K562 (cell line): ENCODE data around the gene MUSTN1. TPM values are rescaled to one million over a fixed set of nuclear protein-coding genes. Genes with fewer than 3 reads are reported as not detected.

Experiments used
- BRF1 ChIP-seq: IDR thresholded peaks from 3 replicates; pipeline ENCODE4 v1.6.1; 2011; ENCODE audit warnings: borderline replicate concordance, mild to moderate bottlenecking; ENCODE audit not compliant: insufficient read length; ENCODE audit errors: extremely low read depth
- KLF1 ChIP-seq: fragments of 450-650 bp; IDR thresholded peaks from 2 replicates; pipeline ENCODE4 v1.6.1; 2016; ENCODE audit warnings: missing genetic modification characterization, missing compliant biosample characterization
- RB1 ChIP-seq: fragments of 450-650 bp; IDR thresholded peaks from 2 replicates; pipeline ENCODE4 v1.6.1; 2017; ENCODE audit warnings: low read depth, mild to moderate bottlenecking
- ZNF253 ChIP-seq: fragments of 250-450 bp; sonication (Bioruptor Pico); conservative IDR thresholded peaks from 2 replicates; pipeline ENCODE4 v1.6.1; 2021; ENCODE audit warnings: mild to moderate bottlenecking
- ZNF551 ChIP-seq: fragments of 250-450 bp; sonication (Bioruptor Pico); IDR thresholded peaks from 2 replicates; pipeline ENCODE4 v1.5.0; 2021; ENCODE audit warnings: mild to moderate bottlenecking, moderate library complexity
- polyA plus RNA-seq, 8 experiments: library from polyadenylated mRNA; depleted of rRNA in 4 of 8; stranded (reverse) in 5 of 8; unstranded in 3 of 8; fragments of >200 nt; fragmentation: Nextera tagmentation in 2 of 8; fragmentation: Illumina TruSeq in 1 of 8; extraction: Ambion mirVana in 2 of 8; extraction: Trizol in 1 of 8; gene quantifications; 2 replicates each; pipeline versions ENCODE4 v1.2.1 to v1.2.3, GENCODE V29; 2011 to 2014; ENCODE audit warnings: inconsistent platforms in 1 of 8, missing spikeins in 1 of 8
- total RNA-seq, 7 experiments: library from RNA; depleted of rRNA in 6 of 7; stranded (reverse); fragments of >200 nt in 6 of 7; fragmentation: Illumina TruSeq in 2 of 7; extraction: Trizol in 2 of 7; gene quantifications; 2 replicates each; pipeline versions ENCODE4 v1.2.1 to v1.2.3, GENCODE V29; 2011 to 2021; ENCODE audit warnings: low replicate concordance in 1 of 7
- TF ChIP-seq, protein P1 (sequence below), 2 experiments: fragments of 450-650 bp in 1 of 2; sonication (generic) in 1 of 2; formaldehyde crosslinking in 1 of 2; IDR thresholded peaks; 2 replicates each; pipeline versions ENCODE4 v1.7.1 to v1.9.0; 2016 to 2022; ENCODE audit warnings: inconsistent platforms in 1 of 2, mild to moderate bottlenecking in 1 of 2, missing genetic modification reagents in 1 of 2
- TF ChIP-seq, protein P2 (sequence below): fragments of 450-650 bp; conservative IDR thresholded peaks from 2 replicates; pipeline ENCODE4 v1.6.1; 2016; ENCODE audit warnings: missing genetic modification characterization, low read depth, mild to moderate bottlenecking, missing compliant biosample characterization, moderate library complexity
- TF ChIP-seq, protein P3 (sequence below): fragments of 250-450 bp; sonication (Bioruptor Pico); IDR thresholded peaks from 2 replicates; pipeline ENCODE4 v1.8.0; 2021; ENCODE audit warnings: moderate library complexity, mild to moderate bottlenecking, inconsistent platforms
- TF ChIP-seq, protein P4 (sequence below): fragments of 450-650 bp; IDR thresholded peaks from 2 replicates; pipeline ENCODE4 v1.6.1; 2016; ENCODE audit warnings: low read depth

The MUSTN1 gene
- total and polyA plus RNA-seq, 9 of the 15 experiments (the other 6 are each of a cell fraction or from before 2014, with no cell fraction given): 0.15 to 0.78 (median 0.44) TPM; not detected in 4

DNA sequence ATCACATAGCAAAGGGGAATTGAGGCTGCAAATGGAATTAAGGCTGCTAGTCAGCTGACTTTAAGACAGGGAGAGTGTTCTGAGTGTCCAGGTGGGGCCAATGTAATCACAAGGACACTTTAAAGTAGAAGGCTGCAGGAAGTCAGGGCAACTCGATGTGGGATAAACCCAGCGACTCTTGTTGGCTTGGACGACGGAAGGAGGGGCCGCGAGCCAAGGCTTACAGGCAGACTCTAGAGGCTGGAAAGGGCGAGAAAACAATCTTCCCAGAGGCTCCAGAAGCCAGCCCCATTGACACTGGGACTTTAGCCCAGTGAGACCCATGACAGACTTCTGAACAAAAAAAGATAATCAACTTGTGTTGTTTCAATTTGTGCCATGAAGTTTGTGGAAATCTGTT is 12.9 kb upstream of the MUSTN1 start (continued):
- TF ChIP-seq, protein P1, sequence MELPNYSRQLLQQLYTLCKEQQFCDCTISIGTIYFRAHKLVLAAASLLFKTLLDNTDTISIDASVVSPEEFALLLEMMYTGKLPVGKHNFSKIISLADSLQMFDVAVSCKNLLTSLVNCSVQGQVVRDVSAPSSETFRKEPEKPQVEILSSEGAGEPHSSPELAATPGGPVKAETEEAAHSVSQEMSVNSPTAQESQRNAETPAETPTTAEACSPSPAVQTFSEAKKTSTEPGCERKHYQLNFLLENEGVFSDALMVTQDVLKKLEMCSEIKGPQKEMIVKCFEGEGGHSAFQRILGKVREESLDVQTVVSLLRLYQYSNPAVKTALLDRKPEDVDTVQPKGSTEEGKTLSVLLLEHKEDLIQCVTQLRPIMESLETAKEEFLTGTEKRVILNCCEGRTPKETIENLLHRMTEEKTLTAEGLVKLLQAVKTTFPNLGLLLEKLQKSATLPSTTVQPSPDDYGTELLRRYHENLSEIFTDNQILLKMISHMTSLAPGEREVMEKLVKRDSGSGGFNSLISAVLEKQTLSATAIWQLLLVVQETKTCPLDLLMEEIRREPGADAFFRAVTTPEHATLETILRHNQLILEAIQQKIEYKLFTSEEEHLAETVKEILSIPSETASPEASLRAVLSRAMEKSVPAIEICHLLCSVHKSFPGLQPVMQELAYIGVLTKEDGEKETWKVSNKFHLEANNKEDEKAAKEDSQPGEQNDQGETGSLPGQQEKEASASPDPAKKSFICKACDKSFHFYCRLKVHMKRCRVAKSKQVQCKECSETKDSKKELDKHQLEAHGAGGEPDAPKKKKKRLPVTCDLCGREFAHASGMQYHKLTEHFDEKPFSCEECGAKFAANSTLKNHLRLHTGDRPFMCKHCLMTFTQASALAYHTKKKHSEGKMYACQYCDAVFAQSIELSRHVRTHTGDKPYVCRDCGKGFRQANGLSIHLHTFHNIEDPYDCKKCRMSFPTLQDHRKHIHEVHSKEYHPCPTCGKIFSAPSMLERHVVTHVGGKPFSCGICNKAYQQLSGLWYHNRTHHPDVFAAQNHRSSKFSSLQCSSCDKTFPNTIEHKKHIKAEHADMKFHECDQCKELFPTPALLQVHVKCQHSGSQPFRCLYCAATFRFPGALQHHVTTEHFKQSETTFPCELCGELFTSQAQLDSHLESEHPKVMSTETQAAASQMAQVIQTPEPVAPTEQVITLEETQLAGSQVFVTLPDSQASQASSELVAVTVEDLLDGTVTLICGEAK (IDR thresholded peaks at IDR 0.05): no peak
- TF ChIP-seq, protein P1 (CRISPR knock-in tag; IDR thresholded peaks at IDR 0.05): no peak
- no peak for TF ChIP-seq ZNF551 (CRISPR knock-in tag)
- TF ChIP-seq, protein P2, sequence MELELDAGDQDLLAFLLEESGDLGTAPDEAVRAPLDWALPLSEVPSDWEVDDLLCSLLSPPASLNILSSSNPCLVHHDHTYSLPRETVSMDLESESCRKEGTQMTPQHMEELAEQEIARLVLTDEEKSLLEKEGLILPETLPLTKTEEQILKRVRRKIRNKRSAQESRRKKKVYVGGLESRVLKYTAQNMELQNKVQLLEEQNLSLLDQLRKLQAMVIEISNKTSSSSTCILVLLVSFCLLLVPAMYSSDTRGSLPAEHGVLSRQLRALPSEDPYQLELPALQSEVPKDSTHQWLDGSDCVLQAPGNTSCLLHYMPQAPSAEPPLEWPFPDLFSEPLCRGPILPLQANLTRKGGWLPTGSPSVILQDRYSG (tag): no peak
- TF ChIP-seq, protein P3, sequence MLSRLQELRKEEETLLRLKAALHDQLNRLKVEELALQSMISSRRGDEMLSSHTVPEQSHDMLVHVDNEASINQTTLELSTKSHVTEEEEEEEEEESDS: no peak
- no peak for TF ChIP-seq KLF1 (tag)
- no peak for TF ChIP-seq BRF1
- no peak for TF ChIP-seq RB1
- no peak for TF ChIP-seq ZNF253 (CRISPR knock-in tag)
- TF ChIP-seq, protein P4, sequence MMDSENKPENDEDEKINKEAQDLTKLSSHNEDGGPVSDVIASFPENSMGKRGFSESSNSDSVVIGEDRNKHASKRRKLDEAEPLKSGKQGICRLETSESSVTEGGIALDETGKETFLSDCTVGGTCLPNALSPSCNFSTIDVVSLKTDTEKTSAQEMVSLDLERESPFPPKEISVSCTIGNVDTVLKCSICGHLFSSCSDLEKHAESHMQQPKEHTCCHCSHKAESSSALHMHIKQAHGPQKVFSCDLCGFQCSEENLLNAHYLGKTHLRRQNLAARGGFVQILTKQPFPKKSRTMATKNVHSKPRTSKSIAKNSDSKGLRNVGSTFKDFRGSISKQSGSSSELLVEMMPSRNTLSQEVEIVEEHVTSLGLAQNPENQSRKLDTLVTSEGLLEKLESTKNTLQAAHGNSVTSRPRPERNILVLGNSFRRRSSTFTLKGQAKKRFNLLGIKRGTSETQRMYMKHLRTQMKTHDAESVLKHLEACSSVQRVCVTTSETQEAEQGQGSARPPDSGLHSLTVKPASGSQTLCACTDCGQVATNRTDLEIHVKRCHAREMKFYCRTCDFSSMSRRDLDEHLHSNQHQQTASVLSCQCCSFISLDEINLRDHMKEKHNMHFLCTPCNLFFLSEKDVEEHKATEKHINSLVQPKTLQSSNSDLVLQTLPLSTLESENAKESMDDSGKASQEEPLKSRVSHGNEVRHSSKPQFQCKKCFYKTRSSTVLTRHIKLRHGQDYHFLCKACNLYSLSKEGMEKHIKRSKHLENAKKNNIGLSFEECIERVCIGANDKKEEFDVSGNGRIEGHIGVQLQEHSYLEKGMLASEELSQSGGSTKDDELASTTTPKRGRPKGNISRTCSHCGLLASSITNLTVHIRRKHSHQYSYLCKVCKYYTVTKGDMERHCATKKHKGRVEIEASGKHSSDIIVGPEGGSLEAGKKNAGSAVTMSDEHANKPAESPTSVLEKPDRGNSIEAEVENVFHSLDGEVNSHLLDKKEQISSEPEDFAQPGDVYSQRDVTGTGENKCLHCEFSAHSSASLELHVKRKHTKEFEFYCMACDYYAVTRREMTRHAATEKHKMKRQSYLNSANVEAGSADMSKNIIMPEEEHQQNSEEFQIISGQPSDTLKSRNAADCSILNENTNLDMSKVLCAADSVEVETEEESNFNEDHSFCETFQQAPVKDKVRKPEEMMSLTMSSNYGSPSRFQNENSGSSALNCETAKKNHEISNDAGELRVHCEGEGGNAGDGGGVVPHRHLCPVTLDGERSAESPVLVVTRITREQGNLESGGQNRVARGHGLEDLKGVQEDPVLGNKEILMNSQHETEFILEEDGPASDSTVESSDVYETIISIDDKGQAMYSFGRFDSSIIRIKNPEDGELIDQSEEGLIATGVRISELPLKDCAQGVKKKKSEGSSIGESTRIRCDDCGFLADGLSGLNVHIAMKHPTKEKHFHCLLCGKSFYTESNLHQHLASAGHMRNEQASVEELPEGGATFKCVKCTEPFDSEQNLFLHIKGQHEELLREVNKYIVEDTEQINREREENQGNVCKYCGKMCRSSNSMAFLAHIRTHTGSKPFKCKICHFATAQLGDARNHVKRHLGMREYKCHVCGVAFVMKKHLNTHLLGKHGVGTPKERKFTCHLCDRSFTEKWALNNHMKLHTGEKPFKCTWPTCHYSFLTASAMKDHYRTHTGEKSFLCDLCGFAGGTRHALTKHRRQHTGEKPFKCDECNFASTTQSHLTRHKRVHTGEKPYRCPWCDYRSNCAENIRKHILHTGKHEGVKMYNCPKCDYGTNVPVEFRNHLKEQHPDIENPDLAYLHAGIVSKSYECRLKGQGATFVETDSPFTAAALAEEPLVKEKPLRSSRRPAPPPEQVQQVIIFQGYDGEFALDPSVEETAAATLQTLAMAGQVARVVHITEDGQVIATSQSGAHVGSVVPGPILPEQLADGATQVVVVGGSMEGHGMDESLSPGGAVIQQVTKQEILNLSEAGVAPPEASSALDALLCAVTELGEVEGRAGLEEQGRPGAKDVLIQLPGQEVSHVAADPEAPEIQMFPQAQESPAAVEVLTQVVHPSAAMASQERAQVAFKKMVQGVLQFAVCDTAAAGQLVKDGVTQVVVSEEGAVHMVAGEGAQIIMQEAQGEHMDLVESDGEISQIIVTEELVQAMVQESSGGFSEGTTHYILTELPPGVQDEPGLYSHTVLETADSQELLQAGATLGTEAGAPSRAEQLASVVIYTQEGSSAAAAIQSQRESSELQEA: no peak
